ENCODE results near the gene CCDC137.
A peak's percentile ranks its signal among the peaks of the same experiment; 100 is the strongest.

CCDC137 gene

DNA sequence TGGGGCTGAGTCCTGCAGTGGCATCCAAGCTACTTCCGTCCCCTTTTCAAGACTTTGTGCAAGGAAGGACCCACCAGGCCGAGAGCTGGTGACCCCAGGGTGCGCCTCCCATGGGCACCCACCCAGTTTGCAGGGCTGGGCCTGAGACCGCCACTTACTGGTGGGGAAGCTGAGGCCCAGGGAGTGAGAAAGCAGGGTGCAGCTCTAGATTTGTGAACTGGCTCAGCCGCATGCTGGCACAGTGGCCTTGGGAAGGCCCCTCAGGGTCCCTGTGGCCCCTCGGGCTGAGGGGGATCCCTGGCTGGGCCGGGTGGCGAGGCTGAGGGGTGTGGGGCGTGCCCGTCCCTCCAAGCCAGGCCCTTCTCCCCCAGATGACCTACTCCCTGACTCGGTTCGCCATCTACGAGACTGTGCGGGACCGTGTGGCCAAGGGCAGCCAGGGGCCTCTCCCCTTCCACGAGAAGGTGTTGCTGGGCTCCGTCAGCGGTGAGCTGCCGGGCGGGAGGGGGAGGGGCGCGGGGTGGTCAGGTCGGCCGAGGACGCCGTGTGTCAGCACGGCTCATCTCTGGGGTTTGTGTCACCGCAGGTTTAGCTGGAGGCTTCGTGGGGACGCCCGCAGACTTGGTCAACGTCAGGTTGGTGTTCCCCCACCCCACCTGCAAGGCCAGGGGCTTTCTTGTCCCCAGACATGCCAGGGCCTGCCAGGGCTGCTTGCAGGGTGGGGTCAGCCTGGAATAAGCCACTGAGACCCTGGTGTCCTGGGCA, 48.8 kb downstream of the CCDC137 start:
- DNase-seq (ENCODE audit: low read depth, low spot score): no peak

DNA sequence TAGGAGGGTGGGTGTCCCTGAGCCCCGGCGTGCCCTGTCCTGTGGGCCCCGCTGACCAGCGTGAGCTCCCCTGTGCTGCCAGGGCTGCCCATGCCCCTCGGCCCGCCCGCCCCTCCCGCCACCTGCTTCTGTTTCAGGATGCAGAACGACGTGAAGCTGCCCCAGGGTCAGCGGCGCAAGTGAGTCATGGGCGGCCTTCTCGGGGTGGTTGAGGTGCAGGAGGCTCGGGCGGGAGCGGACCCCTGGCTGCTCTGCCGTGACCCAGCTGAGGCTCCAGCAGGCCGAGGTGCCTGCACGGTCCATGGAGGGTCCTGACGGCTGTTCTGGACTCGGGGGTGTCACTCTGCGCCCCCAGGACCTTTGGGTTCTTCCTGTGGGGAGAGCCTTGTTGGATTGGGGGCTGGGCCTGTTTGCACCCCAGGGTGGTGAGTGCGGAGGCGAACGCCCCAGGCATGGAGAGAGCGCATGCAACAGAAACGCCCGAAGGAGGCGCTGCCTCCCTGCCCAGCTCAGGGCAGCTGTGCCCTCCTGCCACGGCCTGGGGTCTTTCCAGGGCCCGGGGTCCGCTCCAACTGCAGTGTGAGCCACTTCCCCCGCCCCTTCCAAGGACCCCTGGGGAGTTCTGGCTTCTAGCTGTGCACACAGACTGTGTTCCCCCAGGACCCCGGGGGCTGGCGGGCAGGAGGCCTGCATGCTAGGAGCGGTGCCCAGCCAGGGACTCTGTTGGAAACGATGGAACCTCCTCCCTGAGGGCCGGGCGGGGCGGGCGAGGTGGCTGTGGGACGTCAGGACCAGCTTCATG, 49.5 kb downstream of the CCDC137 start:
- DNase-seq (ENCODE audit: low read depth, low spot score): no peak

DNA sequence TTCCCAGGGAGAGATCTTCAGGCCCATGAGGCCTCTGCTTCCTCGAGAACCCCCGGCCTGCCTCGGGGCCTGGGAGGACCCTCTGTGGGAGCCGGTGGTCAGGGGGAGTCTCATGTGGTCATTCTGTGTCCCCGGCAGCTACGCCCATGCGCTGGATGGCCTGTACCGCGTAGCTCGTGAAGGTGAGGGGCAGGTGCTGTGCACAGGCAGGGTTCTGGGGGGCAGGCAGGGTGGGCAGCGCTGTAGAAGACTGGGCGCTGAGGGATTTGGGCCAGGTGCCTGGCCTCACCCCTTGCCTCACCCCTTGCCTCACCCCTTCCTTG, 50.1 kb downstream of the CCDC137 start:
- no peak for DNase-seq (ENCODE audit: low read depth, low spot score)

- no peak for DNase-seq (ENCODE audit: low read depth, low spot score)
These were observed 50.7 kb downstream of the CCDC137 start for GRCh38 chr17:81717049-81717765.

- no peak for DNase-seq (ENCODE audit: low read depth, low spot score)
These were observed 51.2 kb downstream of the CCDC137 start for GRCh38 chr17:81717766-81718089.

- no peak for DNase-seq (ENCODE audit: low read depth, low spot score)
These were observed 53.1 kb downstream of the CCDC137 start for GRCh38 chr17:81719410-81720266.

GRCh38 chr17:81720267-81721071, 53.9 kb downstream of the CCDC137 start:
- DNase-seq (ENCODE audit: low read depth, low spot score): no peak

- DNase-seq (ENCODE audit: low read depth, low spot score): peak; percentile 27
These were observed 55.9 kb downstream of the CCDC137 start for GRCh38 chr17:81722184-81723120.

All from astrocyte of the hippocampus (primary cell).